ENCODE measurements around the gene RAI14.

GRCh38 chr5:34843497-34843896, 187.4 kb downstream of the RAI14 start:
- TF ChIP-seq CTCF (IDR thresholded peaks at IDR 0.05 in 4 of 5, conservative IDR thresholded peaks at IDR 0.05 in 1 of 5) (no peak), POLR2A (IDR thresholded peaks at IDR 0.05) (no peak)
